CD8-positive, alpha-beta memory T cell (primary cell): ENCODE measurements around the gene DICER1. TPM values are rescaled to one million over a fixed set of nuclear protein-coding genes. Genes with fewer than 3 reads are reported as not detected.
"Not testable (repeated sequence)": the region's sequence is repeated elsewhere in the genome, so short reads cannot be mapped to it uniquely, and the experiment has no call there.

Source experiments
- CTCF ChIA-PET: fragments of 350-600 bp; sonication (Branson Sonifier 250); formaldehyde crosslinking; loops from one replicate; lab custom pipeline; 2021; ENCODE audit warnings: antibody characterized with exemption; lab: Charles Lee
- POLR2A ChIA-PET: fragments of 350-600 bp; sonication (Branson Sonifier 250); formaldehyde crosslinking; loops from one replicate; lab custom pipeline; 2021; ENCODE audit warnings: antibody characterized with exemption; lab: Charles Lee
- DNase-seq, 5 donors: peaks; one replicate each; pipeline versions ENCODE4 v3.0.0 to v3.0.0-alpha.2; 2020 to 2022; ENCODE audit warnings: mixed read lengths in 1 of 5
- H3K27ac ChIP-seq: one replicate; pipeline ENCODE4 v1.7.0; 2013; ENCODE audit warnings: low read depth, mild to moderate bottlenecking, low read length, moderate library complexity
- H3K27me3 ChIP-seq: 2 replicates; pipeline ENCODE4 v1.7.0; 2013; ENCODE audit warnings: low read length, mild to moderate bottlenecking; ENCODE audit not compliant: insufficient read depth, poor library complexity, severe bottlenecking
- H3K36me3 ChIP-seq: 2 replicates; pipeline ENCODE4 v1.7.0; 2013; ENCODE audit warnings: mild to moderate bottlenecking, low read length, moderate library complexity; ENCODE audit not compliant: insufficient read depth
- H3K4me1 ChIP-seq: 2 replicates; pipeline ENCODE4 v1.7.0; 2013; ENCODE audit warnings: mild to moderate bottlenecking, low read length, moderate library complexity; ENCODE audit not compliant: insufficient read depth
- H3K4me3 ChIP-seq: 2 replicates; pipeline ENCODE4 v1.7.0; 2013; ENCODE audit warnings: mild to moderate bottlenecking, low read length
- H3K9me3 ChIP-seq: 2 replicates; pipeline ENCODE4 v1.7.0; 2013; ENCODE audit warnings: mild to moderate bottlenecking, low read length
- H3K27ac Mint-ChIP-seq, 8 donors: one replicate each; pipeline ENCODE4 v1.8.0; 2020 to 2021; ENCODE audit warnings: mixed read lengths in 8 of 8, mild to moderate bottlenecking in 6 of 8, inconsistent platforms in 3 of 8, moderate library complexity in 3 of 8
- H3K27me3 Mint-ChIP-seq, 2 donors: one replicate each; pipeline ENCODE4 v1.8.0; 2020 to 2021; ENCODE audit warnings: mixed read lengths in 2 of 2, mild to moderate bottlenecking in 1 of 2, moderate library complexity in 1 of 2
- H3K36me3 Mint-ChIP-seq, 3 donors: one replicate each; pipeline ENCODE4 v1.8.0; 2020 to 2021; ENCODE audit warnings: mixed read lengths in 3 of 3, inconsistent platforms in 1 of 3, mild to moderate bottlenecking in 1 of 3
- H3K4me1 Mint-ChIP-seq, 3 donors: one replicate each; pipeline ENCODE4 v1.8.0; 2020 to 2021; ENCODE audit warnings: mixed read lengths in 3 of 3, inconsistent platforms in 1 of 3, mild to moderate bottlenecking in 1 of 3
- H3K4me3 Mint-ChIP-seq, 7 donors: one replicate each; pipeline ENCODE4 v1.8.0; 2020 to 2021; ENCODE audit warnings: mixed read lengths in 7 of 7, mild to moderate bottlenecking in 6 of 7, moderate library complexity in 4 of 7, inconsistent platforms in 2 of 7
- H3K9me3 Mint-ChIP-seq, 5 donors: one replicate each; pipeline ENCODE4 v1.8.0; 2020 to 2022; ENCODE audit warnings: mixed read lengths in 5 of 5, mild to moderate bottlenecking in 3 of 5, moderate library complexity in 2 of 5, inconsistent platforms in 1 of 5
- polyA plus RNA-seq: library from polyadenylated mRNA; unstranded; fragments of 300-500 nt; fragmentation: Illumina TruSeq; gene quantifications from one replicate; pipeline ENCODE4 v1.2.3, GENCODE V29; 2021
- total RNA-seq, 2 experiments: library from RNA; stranded (reverse); gene quantifications; one replicate each; pipeline ENCODE4 v1.2.3, GENCODE V29; 2021

DICER1 gene
- total and polyA plus RNA-seq, 3 experiments from 2014 or later, result 15.0 to 62.0 (median 57.9) TPM

DNA sequence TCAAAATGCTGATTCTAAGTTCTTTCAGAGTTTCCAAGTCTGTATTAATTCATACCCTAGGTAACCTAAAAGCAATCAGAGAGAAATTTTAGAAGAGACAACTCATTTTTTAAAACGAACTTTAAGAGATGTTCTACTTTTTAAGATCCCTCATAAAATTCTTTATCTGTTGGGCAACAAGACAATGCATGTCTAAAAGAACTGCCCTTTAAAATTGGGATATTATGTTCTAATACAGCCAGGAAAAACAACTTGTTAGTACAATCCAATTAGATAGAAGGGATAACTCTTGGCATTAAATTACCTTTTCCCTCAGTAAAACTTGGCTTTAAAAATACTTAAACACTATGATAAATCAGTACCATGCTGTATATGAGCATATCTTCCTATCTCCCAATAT is 15.6 kb downstream of the DICER1 start:
- no peak overlapping the region for H3K27ac Mint-ChIP-seq
- CTCF ChIA-PET, result no interaction called here
- H3K27me3 Mint-ChIP-seq, result peaks cover 0 to 2% of the 10 kb centered on the region in 2 donors
- H3K36me3 Mint-ChIP-seq, result peaks cover 14 to 24% (median 17%) of the 10 kb centered on the region in 3 donors
- Histone ChIP-seq H3K4me3 (no peak overlapping the region), H3K27ac (no peak overlapping the region), H3K36me3 (no peaks in the 10 kb centered on the region), H3K27me3 (no peaks in the 10 kb centered on the region), H3K4me1 (peaks cover 22% of the 10 kb centered on the region), H3K9me3 (peaks cover 15% of the 10 kb centered on the region)
- POLR2A ChIA-PET, result no interaction called here
- DNase-seq, result no peak
- H3K4me1 Mint-ChIP-seq, result peaks cover 77 to 92% (median 88%) of the 10 kb centered on the region in 3 donors
- H3K9me3 Mint-ChIP-seq, result peaks cover 4 to 12% (median 11%) of the 10 kb centered on the region in 5 donors
- no peak overlapping the region for H3K4me3 Mint-ChIP-seq

DNA sequence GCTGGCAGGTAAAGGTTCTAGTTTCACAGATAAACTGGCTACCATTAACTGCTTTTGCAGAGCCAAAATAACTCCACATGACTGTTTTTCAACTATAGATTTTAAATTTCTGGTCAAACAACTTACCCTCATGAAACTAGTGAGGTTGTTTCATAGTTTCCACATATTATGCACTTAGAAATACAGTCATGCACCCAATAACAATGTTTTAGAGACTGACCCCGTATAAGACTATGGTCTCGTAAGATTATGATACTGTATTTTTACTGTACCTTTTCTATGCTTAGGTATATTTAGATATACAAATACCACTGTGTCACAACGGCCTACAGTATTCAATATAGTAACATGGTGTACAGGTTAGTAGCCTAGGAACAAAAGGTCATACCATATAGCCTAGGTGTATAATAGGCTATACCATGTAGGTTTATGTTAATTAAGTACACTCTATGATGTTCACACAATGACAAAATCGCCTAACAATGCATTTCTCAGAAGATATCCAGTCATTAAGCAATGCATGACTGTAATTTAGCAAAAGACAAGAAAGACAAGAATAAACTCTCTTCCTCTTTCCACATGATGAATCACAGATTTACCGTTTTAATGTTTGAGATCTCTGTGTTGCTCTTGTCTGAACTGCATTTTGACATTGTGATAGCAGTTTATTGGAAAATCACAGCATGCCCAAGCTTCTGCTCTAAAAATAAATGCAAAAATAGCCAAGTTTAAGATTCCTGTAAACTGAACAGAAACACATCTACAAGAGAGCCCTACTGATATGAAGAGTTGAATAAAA is 17.1 kb downstream of the DICER1 start:
- POLR2A ChIA-PET, result no interaction called here
- peaks cover 22% of the 10 kb centered on the region for H3K4me1 ChIP-seq
- Mint-ChIP-seq H3K27me3 (peaks cover 0 to 2% of the 10 kb centered on the region in 2 donors), H3K27ac (peak overlapping the region in 4 of 8 donors; percentile 38 to 66 (median 50)), H3K4me3 (no peak overlapping the region), H3K36me3 (peaks cover 9 to 12% (median 12%) of the 10 kb centered on the region in 3 donors), H3K9me3 (peaks cover 0 to 10% (median 8%) of the 10 kb centered on the region in 5 donors), H3K4me1 (peaks cover 76 to 92% (median 91%) of the 10 kb centered on the region in 3 donors)
- no peak for DNase-seq
- CTCF ChIA-PET, result no interaction called here
- H3K27ac ChIP-seq, result no peak overlapping the region
- peaks cover 6% of the 10 kb centered on the region for H3K9me3 ChIP-seq
- H3K4me3 ChIP-seq, result no peak overlapping the region
- no peaks in the 10 kb centered on the region for H3K27me3 ChIP-seq
- H3K36me3 ChIP-seq, result no peaks in the 10 kb centered on the region

DNA sequence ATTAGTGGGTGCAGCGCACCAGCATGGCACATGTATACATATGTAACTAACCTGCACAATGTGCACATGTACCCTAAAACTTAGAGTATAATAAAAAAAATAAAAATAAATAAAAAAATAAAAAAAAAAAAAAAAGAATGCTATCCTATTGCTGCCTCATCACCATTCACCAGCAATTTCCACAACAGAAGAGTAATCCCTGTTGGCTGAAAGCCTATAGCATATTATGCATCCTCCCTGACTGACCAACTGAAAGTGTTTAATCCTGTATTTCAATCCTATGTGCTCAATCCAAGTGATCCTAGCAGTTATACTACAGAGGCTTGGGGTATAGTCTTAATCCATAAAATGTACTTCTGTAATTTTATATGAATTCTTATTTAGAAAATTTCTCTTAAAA is 18.5 kb downstream of the DICER1 start:
- Histone ChIP-seq H3K4me1 (peaks cover 22% of the 10 kb centered on the region), H3K36me3 (no peaks in the 10 kb centered on the region), H3K27me3 (no peaks in the 10 kb centered on the region), H3K9me3 (no peaks in the 10 kb centered on the region), H3K27ac (no peak overlapping the region), H3K4me3 (no peak overlapping the region)
- CTCF ChIA-PET, result no interaction called here
- Mint-ChIP-seq H3K27me3 (peaks cover 0 to 2% of the 10 kb centered on the region in 2 donors), H3K27ac (peak overlapping the region in 1 of 8 donors; percentile 49), H3K36me3 (peaks cover 0 to 14% (median 11%) of the 10 kb centered on the region in 3 donors), H3K9me3 (no peaks in the 10 kb centered on the region), H3K4me3 (no peak overlapping the region), H3K4me1 (peaks cover 72 to 93% (median 89%) of the 10 kb centered on the region in 3 donors)
- no peak for DNase-seq
- POLR2A ChIA-PET, result no interaction called here

DNA sequence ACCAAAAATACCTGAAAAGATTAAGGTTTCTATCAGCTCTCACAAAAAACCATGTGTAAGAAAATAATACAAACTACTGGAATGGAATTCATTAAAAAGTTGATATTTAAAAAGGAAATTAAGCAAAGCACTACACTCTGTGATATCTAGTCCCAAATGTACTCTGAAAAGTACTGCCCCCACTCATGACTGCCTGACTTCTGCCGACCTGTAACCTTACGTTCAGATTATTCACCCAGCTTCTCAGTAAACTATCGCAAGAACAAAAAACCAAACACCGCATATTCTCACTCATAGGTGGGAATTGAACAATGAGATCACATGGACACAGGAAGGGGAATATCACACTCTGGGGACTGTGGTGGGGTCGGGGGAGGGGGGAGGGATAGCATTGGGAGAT is 18.9 kb downstream of the DICER1 start:
- H3K27me3 Mint-ChIP-seq, H3K4me3 ChIP-seq, H3K27ac ChIP-seq, H3K9me3 ChIP-seq, CTCF ChIA-PET, H3K27me3 ChIP-seq, H3K4me3 Mint-ChIP-seq, H3K36me3 ChIP-seq, H3K9me3 Mint-ChIP-seq, DNase-seq: not testable (repeated sequence)
- peaks cover 19% of the 10 kb centered on the region for H3K4me1 ChIP-seq
- H3K36me3 Mint-ChIP-seq, result peaks cover 0 to 15% (median 11%) of the 10 kb centered on the region in 3 donors
- peaks cover 68 to 90% (median 85%) of the 10 kb centered on the region in 3 donors for H3K4me1 Mint-ChIP-seq
- peak overlapping the region in 4 of 8 donors; percentile 8 to 72 (median 40) for H3K27ac Mint-ChIP-seq
- POLR2A ChIA-PET, result interaction anchor here (0.7 kb wide), 1 partner anchor 18 kb away, joined by 3 read pairs; no protein-coding TSS in a partner anchor

DNA sequence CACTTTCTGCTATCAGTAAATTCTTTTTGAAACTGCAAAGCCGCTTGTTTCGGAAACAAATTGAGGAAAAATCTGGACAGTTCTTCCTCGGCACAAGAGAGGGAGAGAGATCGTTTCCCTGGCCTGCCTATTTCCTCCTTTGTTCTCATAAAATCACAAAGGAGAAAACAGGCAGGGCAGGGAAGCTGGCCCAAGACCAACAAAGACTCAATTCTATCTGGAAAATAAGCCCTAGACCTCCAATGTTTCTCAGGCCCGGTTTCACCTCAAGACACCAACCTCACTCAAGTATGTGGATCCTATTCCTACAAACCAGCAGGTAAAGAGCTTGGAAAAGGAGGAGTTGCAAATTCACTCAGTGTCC is 19.5 kb downstream of the DICER1 start:
- CTCF ChIA-PET, result no interaction called here
- Mint-ChIP-seq H3K27ac (peak overlapping the region in 2 of 8 donors; percentile 7 to 24), H3K4me3 (no peak overlapping the region), H3K4me1 (peaks cover 68 to 87% (median 84%) of the 10 kb centered on the region in 3 donors), H3K27me3 (peaks cover 0 to 2% of the 10 kb centered on the region in 2 donors), H3K9me3 (no peaks in the 10 kb centered on the region), H3K36me3 (peaks cover 0 to 21% (median 13%) of the 10 kb centered on the region in 3 donors)
- no peak overlapping the region for H3K4me3 ChIP-seq
- H3K9me3 ChIP-seq, result no peaks in the 10 kb centered on the region
- DNase-seq, result no peak
- H3K27ac ChIP-seq, result no peak overlapping the region
- peaks cover 12% of the 10 kb centered on the region for H3K4me1 ChIP-seq
- no peaks in the 10 kb centered on the region for H3K27me3 ChIP-seq
- POLR2A ChIA-PET, result interaction anchor here (0.7 kb wide), 1 partner anchor 19 kb away, joined by 3 read pairs; no protein-coding TSS in a partner anchor
- peaks cover 6% of the 10 kb centered on the region for H3K36me3 ChIP-seq

DNA sequence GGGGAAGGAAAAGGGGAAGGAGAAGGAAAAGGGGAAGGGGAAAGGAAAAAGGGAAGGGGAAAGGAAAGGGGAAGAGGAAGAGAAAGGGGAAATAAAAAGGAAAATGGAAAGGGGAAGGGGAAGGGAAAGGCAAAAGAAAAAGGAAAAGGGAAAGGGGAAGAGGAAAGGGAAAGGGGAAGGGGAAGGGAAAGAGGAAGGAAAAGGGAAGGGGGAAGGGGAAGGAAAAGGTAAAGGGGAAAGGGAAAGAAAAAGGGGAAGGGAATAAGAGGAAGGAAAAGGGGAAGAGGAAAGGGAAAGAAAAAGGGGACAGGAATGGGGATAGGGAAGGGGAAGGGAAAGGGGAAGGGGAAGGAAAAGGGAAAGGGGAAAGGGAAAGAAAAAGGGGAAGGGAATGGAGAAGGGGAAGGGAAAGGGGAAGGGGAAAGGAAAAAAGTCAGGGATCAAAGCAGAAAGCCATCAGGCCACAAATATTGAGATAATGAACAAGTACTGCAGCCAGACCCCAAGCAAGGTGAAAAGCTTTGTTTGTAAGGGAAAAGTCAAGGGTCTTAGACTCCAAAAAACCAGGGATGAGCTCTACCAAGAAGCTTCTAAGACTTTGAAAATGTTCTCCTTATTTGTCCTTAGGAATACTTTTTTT is 20.0 kb downstream of the DICER1 start:
- H3K27me3 ChIP-seq, result no peaks in the 10 kb centered on the region
- Mint-ChIP-seq H3K4me1 (peaks cover 63 to 84% (median 82%) of the 10 kb centered on the region in 3 donors), H3K27ac (peak overlapping the region in 2 of 8 donors; percentile 51 to 79), H3K4me3 (no peak overlapping the region), H3K36me3 (peaks cover 0 to 26% (median 16%) of the 10 kb centered on the region in 3 donors), H3K27me3 (peaks cover 0 to 2% of the 10 kb centered on the region in 2 donors), H3K9me3 (no peaks in the 10 kb centered on the region)
- no peaks in the 10 kb centered on the region for H3K9me3 ChIP-seq
- H3K4me1 ChIP-seq, result peaks cover 10% of the 10 kb centered on the region
- ChIA-PET CTCF (no interaction called here), POLR2A (interaction anchor here (0.7 kb wide), 1 partner anchor 19 kb away, joined by 3 read pairs; no protein-coding TSS in a partner anchor)
- H3K4me3 ChIP-seq, result no peak overlapping the region
- H3K36me3 ChIP-seq, result peaks cover 11% of the 10 kb centered on the region
- no peak for DNase-seq
- H3K27ac ChIP-seq, result no peak overlapping the region

DNA sequence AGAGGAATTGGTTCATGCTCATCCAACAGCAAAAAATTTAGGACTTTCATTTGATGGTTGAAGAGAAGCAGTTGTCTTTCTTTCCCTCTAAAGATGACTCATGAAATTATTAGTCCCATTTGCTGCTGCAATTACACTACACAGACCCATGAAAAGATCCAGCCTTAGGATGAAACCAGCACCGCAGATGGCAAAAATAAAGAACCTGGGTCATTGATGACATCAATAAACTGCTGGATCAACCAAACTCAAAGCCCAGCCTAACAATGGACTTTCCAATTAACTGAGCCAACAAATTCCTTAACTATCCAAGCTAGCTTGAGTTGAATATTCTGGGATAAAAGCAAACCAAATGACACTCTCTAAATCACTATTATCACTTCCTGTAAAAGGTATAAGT is 20.7 kb downstream of the DICER1 start:
- ChIA-PET POLR2A (no interaction called here), CTCF (no interaction called here)
- H3K27me3 Mint-ChIP-seq, result peaks cover 0 to 2% of the 10 kb centered on the region in 2 donors

More for the DNA sequence above, 20.7 kb downstream of the DICER1 start:
- H3K36me3 ChIP-seq, result peaks cover 12% of the 10 kb centered on the region
- no peak overlapping the region for H3K4me3 ChIP-seq
- DNase-seq, result no peak
- no peaks in the 10 kb centered on the region for H3K27me3 ChIP-seq
- Mint-ChIP-seq H3K27ac (peak overlapping the region in 3 of 8 donors; percentile 5 to 51 (median 14)), H3K36me3 (peaks cover 0 to 31% (median 17%) of the 10 kb centered on the region in 3 donors), H3K9me3 (no peaks in the 10 kb centered on the region), H3K4me3 (no peak overlapping the region), H3K4me1 (peaks cover 57 to 83% (median 76%) of the 10 kb centered on the region in 3 donors)
- no peaks in the 10 kb centered on the region for H3K9me3 ChIP-seq
- peaks cover 10% of the 10 kb centered on the region for H3K4me1 ChIP-seq
- no peak overlapping the region for H3K27ac ChIP-seq
